Suprapubic skin (tissue), 4 donors: Measurements from ENCODE around the gene ERO1B.

Experiments used
- CTCF ChIP-seq, 2 donors: fragments of 200-600 bp in 1 of 2; fragments of 450-650 bp in 1 of 2; sonication (generic) in 1 of 2; IDR thresholded peaks; one replicate each; pipeline ENCODE4 v1.5.1; 2016 to 2019; ENCODE audit warnings: antibody characterized with exemption in 2 of 2, mild to moderate bottlenecking in 1 of 2, moderate library complexity in 1 of 2
- EP300 ChIP-seq: sonication (generic); formaldehyde crosslinking; IDR thresholded peaks from one replicate; pipeline ENCODE4 v1.6.1; 2017; ENCODE audit warnings: antibody characterized with exemption
- POLR2A ChIP-seq, 2 donors: fragments of 450-650 bp; IDR thresholded peaks; one replicate each; pipeline ENCODE4 v1.6.1; 2017; ENCODE audit warnings: antibody characterized with exemption in 2 of 2, mild to moderate bottlenecking in 2 of 2, moderate library complexity in 2 of 2
- POLR2AphosphoS5 ChIP-seq, 3 donors: sonication (generic); formaldehyde crosslinking; IDR thresholded peaks; one replicate each; pipeline ENCODE4 v1.6.1; 2017; ENCODE audit warnings: antibody characterized with exemption in 3 of 3

- TF ChIP-seq EP300 = no peak
- no peak for TF ChIP-seq POLR2A (IDR thresholded peaks at IDR 0.05)
- TF ChIP-seq CTCF (IDR thresholded peaks at IDR 0.05) = no peak
- no peak for TF ChIP-seq POLR2AphosphoS5 (IDR thresholded peaks at IDR 0.05)
Measured at GRCh38 chr1:236204656-236205055, 77.1 kb downstream of the ERO1B start.
